GM23248 (cell line): ENCODE results near the gene EVA1C.

Experiments used
- EZH2 ChIP-seq: fragments of 200-600 bp; sonication (generic); IDR thresholded peaks from 2 replicates; pipeline ENCODE4 v1.6.1; 2018; ENCODE audit warnings: antibody characterized with exemption, mild to moderate bottlenecking; ENCODE audit not compliant: insufficient read depth, poor library complexity, severe bottlenecking
- EZH2phosphoT487 ChIP-seq: fragments of 200-600 bp; sonication (generic); IDR thresholded peaks from 2 replicates; pipeline ENCODE4 v1.6.1; 2018; ENCODE audit warnings: antibody characterized with exemption, moderate library complexity, mild to moderate bottlenecking, low read depth; ENCODE audit not compliant: insufficient read depth

- no peak for TF ChIP-seq EZH2phosphoT487
- no peak for TF ChIP-seq EZH2
Measured at GRCh38 chr21:32463367-32463766, 50.9 kb downstream of the EVA1C start.
